Measurements from ENCODE around the gene KCNG1. TPM values are rescaled to one million over a fixed set of nuclear protein-coding genes. Genes with fewer than 3 reads are reported as not detected.

Gene KCNG1
- total RNA-seq (2012; rRNA removed) (23.6 and 23.7 TPM in 2 replicates), polyA plus RNA-seq (2012; rRNA removed) (51.4 and 54.6 TPM in 2 replicates), Bru-seq, nascent RNA (percentile 54 among the genes with signal in this experiment), BruChase-seq, experiment 1, labeled RNA remaining after a 6-hour chase (percentile 41 among the genes with signal in this experiment), BruChase-seq, experiment 2, labeled RNA remaining after a 2-hour chase (percentile 41 among the genes with signal in this experiment)
- 46.1 and 81.9 TPM in 2 replicates for polyA plus RNA-seq (2012; cell fraction: cytosol; rRNA removed)
- 44.6 and 106 TPM in 2 replicates for polyA plus RNA-seq (2012; cell fraction: nucleus; rRNA removed; ENCODE audit: low replicate concordance)
- long read RNA-seq, transcript KCNG1-201 (3 exons, 2,211 nt), result major isoform, 9 of 44 reads
- long read RNA-seq, partial matches to known transcripts, result 12 of 44 reads
- long read RNA-seq, other reads (novel, unspliced or antisense), result 23 of 44 reads

GRCh38 chr20:51022803-51023616 is at the start of gene KCNG1:
KCNG1 (minus strand) TSS chr20:51023107; CDS start chr20:51010338, 12,769 bp downstream.
- no peaks in the 10 kb centered on the region for H3K9me3 ChIP-seq (ENCODE audit: control insufficient read depth, insufficient read depth, low read length)
- H2BK15ac ChIP-seq (ENCODE audit: low read depth, low read length), result 0 out of 3 replicates have a peak within 1 kb of the TSS, but pooled peaks have one; percentile 23
- H3K4me1 ChIP-seq (ENCODE audit: control insufficient read depth, insufficient read depth, low read length), result peaks cover 12% of the 10 kb centered on the region
- no peak within 1 kb of the TSS for H2BK20ac ChIP-seq (ENCODE audit: low read depth, low read length)
- peaks cover 4% of the 10 kb centered on the region; the same call in 1 of the 2 replicates for H3K27me3 ChIP-seq (ENCODE audit: control insufficient read depth, insufficient read depth, low read length)
- H3K4me2 ChIP-seq (ENCODE audit: low read depth, low read length), result peak within 1 kb of the TSS; percentile 87
- H4K5ac ChIP-seq (ENCODE audit: low read depth, low read length), result peak within 1 kb of the TSS; percentile 43; the same call in 1 of the 2 replicates
- intact Hi-C loops (cut with micrococcal nuclease), result no loop called here
- H2BK5ac ChIP-seq (ENCODE audit: low read depth, low read length, poor library complexity, severe bottlenecking), result peak within 1 kb of the TSS; percentile 44
- peaks cover 4% of the 10 kb centered on the region; the same call in 1 of the 2 replicates for H3K36me3 ChIP-seq (ENCODE audit: control insufficient read depth, insufficient read depth, low read length)
- peak within 1 kb of the TSS; percentile 81; the same call in 1 of the 2 replicates for H2BK120ac ChIP-seq (ENCODE audit: low read depth, low read length)
- peaks cover 25 to 46% of the 10 kb centered on the region in 2 experiments for H3K79me1 ChIP-seq (ENCODE audit: low read depth in 1 of 2, low read length in 2 of 2)
- DNase-seq (peak; percentile 75), ATAC-seq (ENCODE audit: low read depth) (peak; percentile 99)
- ChIA-PET CTCF (interaction anchor here (0.6 kb wide), 1 partner anchor 337 kb away, joined by 3 read pairs; no protein-coding TSS in a partner anchor), POLR2A (ENCODE audit: unreplicated experiment) (no interaction called here)
- no TSS peak for BruUV-seq (replicated peaks)
- peak within 1 kb of the TSS; percentile 75 for H2AK9ac ChIP-seq (replicated peaks; ENCODE audit: low read depth, low read length, poor library complexity)
- H3K9me1 ChIP-seq (ENCODE audit: insufficient read depth, low read length), result peaks cover 3% of the 10 kb centered on the region; the same call in 1 of the 2 replicates
- H3K56ac ChIP-seq (ENCODE audit: extremely low read depth, insufficient read depth, low read length), result no peak within 1 kb of the TSS; the same call in 1 of the 2 replicates
- peak within 1 kb of the TSS; percentile 79 for H3K4ac ChIP-seq (ENCODE audit: low read depth, low read length)
- H2AK5ac ChIP-seq (ENCODE audit: low read depth, low read length), result peak within 1 kb of the TSS; percentile 56
- 0 out of 2 replicates have a peak within 1 kb of the TSS, but pooled peaks have one; percentile 16 for H3K18ac ChIP-seq (ENCODE audit: low read depth, low read length)
- peak within 1 kb of the TSS; percentile 76 for H3K4me3 ChIP-seq (ENCODE audit: insufficient read depth, low read depth, low read length)
- H3K23ac ChIP-seq (ENCODE audit: low read depth, low read length), result peak within 1 kb of the TSS; percentile 77
- peak within 1 kb of the TSS; percentile 9 to 87; a peak in 3 of 4 replicates for H4K8ac ChIP-seq (ENCODE audit: low read depth in 2 of 2, low read length in 2 of 2)
- H2AFZ ChIP-seq (replicated peaks; ENCODE audit: low read length, poor library complexity), result peak within 1 kb of the TSS; percentile 97
- peaks cover 7% of the 10 kb centered on the region; the same call in 1 of the 2 replicates for H4K20me1 ChIP-seq (ENCODE audit: insufficient read depth, low read length)
- peak within 1 kb of the TSS; percentile 82 for H4K91ac ChIP-seq (ENCODE audit: insufficient read depth, low read depth, low read length)
- H3K14ac ChIP-seq (replicated peaks; ENCODE audit: low read depth, low read length), result peak within 1 kb of the TSS; percentile 80
- TF ChIP-seq USF2 (IDR thresholded peaks at IDR 0.05; ENCODE audit: low read depth, low read length) (peak; percentile 86), CEBPB (IDR thresholded peaks at IDR 0.05; ENCODE audit: low read depth, low read length) (no peak), ELK1 (IDR thresholded peaks at IDR 0.05; ENCODE audit: borderline replicate concordance, low read depth, low read length) (no peak), POLR2A (IDR thresholded peaks at IDR 0.05; ENCODE audit: low read depth, low read length) (peak; percentile 94), MAZ (IDR thresholded peaks at IDR 0.05; ENCODE audit: borderline replicate concordance, low read depth, low read length) (peak; percentile 60; the same call in 1 of the 2 replicates)
- H3K27ac ChIP-seq (ENCODE audit: insufficient read depth, low read length), result peak within 1 kb of the TSS; percentile 33; the same call in 1 of the 2 replicates
- dilution Hi-C loops (cut with HindIII; ENCODE audit: low sequenced_read_pairs, unreplicated experiment), result no loop called here
- WGBS, 2 experiments (ENCODE audit: extremely low coverage in 2 of 2, insufficient read length in 1 of 2), result 2% methylated on average over 63 of the region's 108 CpGs; no CpG with 5 or more reads in 1 of the 2 experiments
- in situ Hi-C loops (cut with MboI; ENCODE audit: low sequenced_read_pairs), result no loop called here
- peak within 1 kb of the TSS; percentile 64 for H3K9ac ChIP-seq (ENCODE audit: low read depth, low read length)

Measured in IMR-90 (cell line).